AG09309 (cell line): ENCODE data around the gene UGT1A1.

Experiments
- DNase-seq: peaks from one replicate; pipeline ENCODE4 v3.0.0-alpha.2; 2010; ENCODE audit warnings: low read depth
- H3K4me3 ChIP-seq: 2 replicates; pipeline ENCODE4 v1.5.1; 2011; ENCODE audit warnings: mild to moderate bottlenecking, low read depth, low read length, moderate library complexity; ENCODE audit not compliant: control insufficient read depth
- TF ChIP-seq, protein P1 (sequence below): IDR thresholded peaks from 2 replicates; pipeline ENCODE4 v1.5.1; 2011; ENCODE audit warnings: mild to moderate bottlenecking, low read depth, low read length, inconsistent platforms; ENCODE audit not compliant: insufficient read depth, control insufficient read depth; ENCODE audit errors: missing control alignments

Gene UGT1A1

DNA sequence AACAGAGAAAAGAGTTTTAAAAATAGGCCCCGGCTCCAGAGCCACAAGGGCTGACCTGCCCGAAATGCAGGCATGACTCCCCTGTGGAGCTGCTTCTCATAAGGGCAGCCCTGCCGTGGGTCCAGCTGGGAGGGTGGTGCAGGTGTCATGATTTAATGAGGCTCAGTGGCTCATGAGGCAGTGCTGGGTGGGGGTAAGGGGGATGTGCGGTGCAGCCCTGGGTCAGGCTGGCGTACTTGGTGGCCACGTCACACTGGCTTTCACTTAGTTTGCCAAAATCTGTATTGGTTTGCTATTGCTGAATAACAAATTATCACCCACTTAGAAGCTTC is 60.7 kb downstream of the UGT1A1 start:
- DNase-seq, result no peak
- TF ChIP-seq, protein P1, sequence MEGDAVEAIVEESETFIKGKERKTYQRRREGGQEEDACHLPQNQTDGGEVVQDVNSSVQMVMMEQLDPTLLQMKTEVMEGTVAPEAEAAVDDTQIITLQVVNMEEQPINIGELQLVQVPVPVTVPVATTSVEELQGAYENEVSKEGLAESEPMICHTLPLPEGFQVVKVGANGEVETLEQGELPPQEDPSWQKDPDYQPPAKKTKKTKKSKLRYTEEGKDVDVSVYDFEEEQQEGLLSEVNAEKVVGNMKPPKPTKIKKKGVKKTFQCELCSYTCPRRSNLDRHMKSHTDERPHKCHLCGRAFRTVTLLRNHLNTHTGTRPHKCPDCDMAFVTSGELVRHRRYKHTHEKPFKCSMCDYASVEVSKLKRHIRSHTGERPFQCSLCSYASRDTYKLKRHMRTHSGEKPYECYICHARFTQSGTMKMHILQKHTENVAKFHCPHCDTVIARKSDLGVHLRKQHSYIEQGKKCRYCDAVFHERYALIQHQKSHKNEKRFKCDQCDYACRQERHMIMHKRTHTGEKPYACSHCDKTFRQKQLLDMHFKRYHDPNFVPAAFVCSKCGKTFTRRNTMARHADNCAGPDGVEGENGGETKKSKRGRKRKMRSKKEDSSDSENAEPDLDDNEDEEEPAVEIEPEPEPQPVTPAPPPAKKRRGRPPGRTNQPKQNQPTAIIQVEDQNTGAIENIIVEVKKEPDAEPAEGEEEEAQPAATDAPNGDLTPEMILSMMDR, result no peak
- H3K4me3 ChIP-seq, result no peak overlapping the region

DNA sequence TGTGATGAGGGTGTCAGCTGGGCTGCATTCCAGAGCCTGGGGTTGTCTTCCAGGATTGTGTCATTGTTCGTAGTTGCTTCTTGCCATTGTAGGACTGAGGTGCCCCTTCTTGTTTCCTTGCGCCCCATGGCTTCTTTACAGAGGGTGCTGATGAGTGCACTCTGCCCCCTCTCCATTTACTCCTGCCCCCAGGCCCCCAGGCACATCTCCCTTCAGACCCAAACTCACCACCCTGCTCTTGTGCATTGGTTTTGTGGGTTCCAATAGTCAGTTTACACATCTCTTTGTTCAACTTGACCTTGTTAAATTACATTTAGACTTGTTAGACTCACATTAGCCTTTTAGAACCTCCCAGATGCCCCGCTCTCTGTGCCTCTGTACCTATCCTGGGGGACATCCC is 61.1 kb downstream of the UGT1A1 start:
- no peak for DNase-seq
- TF ChIP-seq, protein P1, result no peak
- H3K4me3 ChIP-seq, result no peak overlapping the region

DNA sequence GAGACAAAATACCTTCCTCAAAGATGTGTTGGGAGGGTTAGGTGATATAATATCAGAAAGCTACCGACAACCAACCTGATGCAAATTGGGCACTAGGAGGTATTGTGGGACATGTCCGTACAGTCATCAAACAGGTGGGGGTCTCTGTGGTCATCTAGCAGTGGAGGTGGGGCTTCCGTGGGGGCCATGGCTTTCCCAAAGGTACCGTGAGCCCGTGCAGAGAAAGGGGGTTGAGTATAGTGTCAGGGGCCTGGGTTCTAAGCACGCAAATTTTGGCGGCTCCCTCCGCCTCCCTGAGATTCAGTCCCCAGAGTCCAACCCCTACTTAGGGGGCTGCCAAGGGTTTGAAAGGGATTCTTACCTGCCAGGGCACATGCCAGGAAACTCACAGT is 61.6 kb downstream of the UGT1A1 start:
- TF ChIP-seq, protein P1, result no peak
- no peak overlapping the region for H3K4me3 ChIP-seq
- DNase-seq, result no peak

DNA sequence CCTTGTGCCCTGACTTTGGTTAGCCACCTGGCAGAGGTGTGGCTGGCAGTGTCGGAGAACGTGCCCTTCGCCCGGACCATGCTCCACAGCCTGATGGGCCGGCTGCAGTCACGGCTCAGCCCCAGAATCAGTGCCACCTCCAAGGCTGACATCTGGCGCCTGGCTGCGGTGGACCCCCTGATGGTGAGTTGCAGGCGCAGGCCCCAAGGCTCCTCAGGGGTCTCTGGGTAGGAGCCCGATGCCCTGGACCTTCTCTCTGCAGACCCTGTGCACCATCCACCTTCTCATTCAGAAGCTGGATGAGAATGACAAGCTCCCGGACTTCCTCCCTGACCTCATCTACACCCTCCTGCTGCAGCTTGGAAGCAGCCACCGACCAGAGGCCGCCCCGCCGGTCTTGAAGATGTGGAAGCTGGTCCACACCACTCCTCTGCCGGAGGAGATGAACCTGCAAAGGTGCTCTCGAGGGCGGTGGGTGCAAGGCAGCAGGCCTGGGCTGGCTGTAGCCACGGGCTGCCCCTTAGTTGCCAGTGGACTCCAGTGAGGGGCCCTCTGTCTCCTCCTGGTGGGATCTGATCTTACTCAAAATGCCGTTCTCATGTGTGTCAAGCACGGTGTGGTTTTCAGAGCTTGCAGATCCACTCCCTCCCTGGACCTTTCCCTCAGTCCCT is 62.2 kb downstream of the UGT1A1 start:
- no peak overlapping the region for H3K4me3 ChIP-seq
- DNase-seq, result no peak
- TF ChIP-seq, protein P1, result no peak
